A549 (cell line): ENCODE measurements around the gene C10orf90. TPM values are rescaled to one million over a fixed set of nuclear protein-coding genes. Genes with fewer than 3 reads are reported as not detected.

ENCODE experiments used
- ATAC-seq, 2 experiments: fragments of 200-7000 bp in 1 of 2; fragments of >200 bp in 1 of 2; cut with Nextera tagmentation in 1 of 2; cut with Tn5 transposase in 1 of 2; 3 replicates each; pipeline versions ENCODE4 v1.8.0 to v1.9.1; 2018 to 2020; ENCODE audit warnings: mild to moderate bottlenecking in 1 of 2, moderate library complexity in 1 of 2
- CTCF ChIA-PET: fragments of 300-600 bp; sonication (Branson Sonifier 250); formaldehyde crosslinking; extraction: SDS; loops from one replicate; lab custom pipeline; 2021; ENCODE audit warnings: antibody characterized with exemption, inconsistent platforms; lab: Yijun Ruan, JAX
- POLR2A ChIA-PET: fragments of 350-600 bp; formaldehyde crosslinking; extraction: SDS; loops from one replicate; lab custom pipeline; 2021; ENCODE audit warnings: antibody characterized with exemption, inconsistent platforms; lab: Yijun Ruan, JAX
- DNase-seq, 2 experiments: peaks; one replicate each; pipeline versions ENCODE4 v3.0.0 to v3.0.0-alpha.2; 2011 to 2016; ENCODE audit warnings: low read depth in 1 of 2, low spot score in 1 of 2
- FAIRE-seq: peaks from 2 replicates; lab custom pipeline; 2011; peaks lifted over from hg19 to GRCh38; lab: Jason Lieb, UNC
- H3K27ac ChIP-seq, 2 experiments: fragments of >200 bp; sonication (Bioruptor Twin); formaldehyde crosslinking; 3 replicates each; pipeline ENCODE4 v1.5.1; 2016 to 2017
- H3K4me1 ChIP-seq: fragments of >200 bp; sonication (Bioruptor Twin); formaldehyde crosslinking; 3 replicates; pipeline ENCODE4 v1.6.1; 2016
- H3K4me2 ChIP-seq: fragments of >200 bp; sonication (Bioruptor Twin); formaldehyde crosslinking; 3 replicates; pipeline ENCODE4 v1.6.1; 2016
- H3K4me3 ChIP-seq: fragments of >200 bp; sonication (Bioruptor Twin); formaldehyde crosslinking; 3 replicates; pipeline ENCODE4 v1.5.1; 2016
- H3K9me3 ChIP-seq: fragments of >200 bp; sonication (Bioruptor Twin); formaldehyde crosslinking; 3 replicates; pipeline ENCODE4 v1.6.1; 2016
- ATOH8 ChIP-seq: fragments of 250-450 bp; sonication (Bioruptor Pico); IDR thresholded peaks from 2 replicates; pipeline ENCODE4 v1.5.0; 2020; ENCODE audit warnings: low read depth, mild to moderate bottlenecking, moderate library complexity
- BHLHE40 ChIP-seq: IDR thresholded peaks from 2 replicates; pipeline ENCODE4 v1.6.1; 2012; ENCODE audit warnings: low read depth, low read length, inconsistent platforms
- CBX2 ChIP-seq: fragments of 200-600 bp; sonication (generic); IDR thresholded peaks from 2 replicates; pipeline ENCODE4 v1.6.1; 2016; ENCODE audit warnings: low read depth, mild to moderate bottlenecking, borderline replicate concordance
- CHD4 ChIP-seq: fragments of 200-600 bp; sonication (generic); IDR thresholded peaks from 2 replicates; pipeline ENCODE4 v1.6.1; 2016; ENCODE audit warnings: antibody characterized with exemption, mild to moderate bottlenecking, borderline replicate concordance
- E2F6 ChIP-seq: IDR thresholded peaks from 2 replicates; pipeline ENCODE4 v1.6.1; 2012; ENCODE audit warnings: low read depth, borderline replicate concordance
- EHF ChIP-seq: fragments of 250-450 bp; sonication (Bioruptor Pico); IDR thresholded peaks from 2 replicates; pipeline ENCODE4 v1.5.0; 2020; ENCODE audit warnings: mild to moderate bottlenecking
- EHMT2 ChIP-seq: fragments of 200-600 bp; sonication (generic); IDR thresholded peaks from 2 replicates; pipeline ENCODE4 v1.6.1; 2016; ENCODE audit warnings: antibody characterized with exemption, low read depth, mild to moderate bottlenecking, moderate library complexity
- ELK1 ChIP-seq: fragments of 150-350 bp; IDR thresholded peaks from 2 replicates; pipeline ENCODE4 v1.6.1; 2014; ENCODE audit warnings: low read depth, mild to moderate bottlenecking, low read length
- FOSL2 ChIP-seq, 2 experiments: fragments of 450-650 bp in 1 of 2; fragments of >200 bp in 1 of 2; sonication (Bioruptor Twin) in 1 of 2; formaldehyde crosslinking; IDR thresholded peaks; 2 replicates each; pipeline versions ENCODE4 v1.5.0 to v1.6.1; 2016 to 2020; ENCODE audit warnings: mild to moderate bottlenecking in 1 of 2, moderate library complexity in 1 of 2
- FOXS1 ChIP-seq: fragments of 250-450 bp; sonication (Bioruptor Pico); IDR thresholded peaks from 2 replicates; pipeline ENCODE4 v1.5.0; 2020; ENCODE audit warnings: mild to moderate bottlenecking, moderate library complexity
- GATA3 ChIP-seq: IDR thresholded peaks from 2 replicates; pipeline ENCODE4 v1.6.1; 2012; ENCODE audit warnings: borderline replicate concordance
- HES2 ChIP-seq: fragments of >200 bp; sonication (Bioruptor Twin); formaldehyde crosslinking; IDR thresholded peaks from 2 replicates; pipeline ENCODE4 v1.6.1; 2016
- HEYL ChIP-seq: fragments of 250-450 bp; sonication (Bioruptor Pico); IDR thresholded peaks from 2 replicates; pipeline ENCODE4 v1.8.0; 2021; ENCODE audit warnings: mild to moderate bottlenecking, moderate library complexity
- HOXA7 ChIP-seq: fragments of 250-450 bp; sonication (Bioruptor Pico); IDR thresholded peaks from 2 replicates; pipeline ENCODE4 v1.5.0; 2020; ENCODE audit warnings: mild to moderate bottlenecking, moderate library complexity
- JUNB ChIP-seq: fragments of >200 bp; sonication (Bioruptor Twin); formaldehyde crosslinking; IDR thresholded peaks from 2 replicates; pipeline ENCODE4 v1.6.1; 2016
- KDM1A ChIP-seq: fragments of 200-600 bp; sonication (generic); IDR thresholded peaks from 2 replicates; pipeline ENCODE4 v1.6.1; 2016; ENCODE audit warnings: low read depth, mild to moderate bottlenecking
- MAX ChIP-seq: IDR thresholded peaks from 2 replicates; pipeline ENCODE4 v1.6.1; 2012
- MYC ChIP-seq: IDR thresholded peaks from 2 replicates; pipeline ENCODE4 v1.6.1; 2012; ENCODE audit warnings: mild to moderate bottlenecking, inconsistent platforms, low read length, improper control_type of control experiment, borderline replicate concordance
- NR3C1 ChIP-seq: fragments of >200 bp; sonication (Bioruptor Twin); formaldehyde crosslinking; IDR thresholded peaks from 3 replicates; pipeline ENCODE4 v1.6.1; 2017
- PHF8 ChIP-seq: fragments of 200-600 bp; sonication (generic); IDR thresholded peaks from 2 replicates; pipeline ENCODE4 v1.6.1; 2016; ENCODE audit warnings: low read depth, mild to moderate bottlenecking, antibody characterized with exemption, moderate library complexity, borderline replicate concordance
- POLR2AphosphoS2 ChIP-seq: conservative IDR thresholded peaks from 2 replicates; pipeline ENCODE4 v1.6.1; 2012; ENCODE audit warnings: low read length, improper control_type of control experiment, inconsistent platforms
- RCOR1 ChIP-seq: fragments of 150-350 bp; IDR thresholded peaks from 2 replicates; pipeline ENCODE4 v1.6.1; 2014; ENCODE audit warnings: antibody characterized with exemption, low read length, low read depth
- RNF2 ChIP-seq: fragments of 200-600 bp; sonication (generic); IDR thresholded peaks from 2 replicates; pipeline ENCODE4 v1.6.1; 2016; ENCODE audit warnings: low read depth, mild to moderate bottlenecking, antibody characterized with exemption, moderate library complexity, borderline replicate concordance
- ZC3H11A ChIP-seq: fragments of 450-650 bp; IDR thresholded peaks from 2 replicates; pipeline ENCODE4 v1.6.1; 2014; ENCODE audit warnings: antibody characterized with exemption, mild to moderate bottlenecking
- ZFP36 ChIP-seq: fragments of 450-650 bp; IDR thresholded peaks from 2 replicates; pipeline ENCODE4 v1.6.1; 2014; ENCODE audit warnings: borderline replicate concordance; ENCODE audit not compliant: partially characterized antibody
- WGBS: methylation state at CpG from one replicate; pipeline ENCODE4 v1.1.6; 2017; ENCODE audit errors: missing lambda C conversion rate; 5-methylcytosine and 5-hydroxymethylcytosine counted together
- polyA plus RNA-seq, 4 experiments: library from polyadenylated mRNA; depleted of rRNA in 3 of 4; stranded (reverse); fragments of >200 nt; fragmentation: RNase III in 1 of 4; extraction: RNeasy Plus Mini Kit Qiagen cat#74134 plus additional on column Dnase treatment in 1 of 4; gene quantifications; 2 replicates in 3 of 4; 3 replicates in 1 of 4; pipeline ENCODE4 v1.2.3, GENCODE V29; 2011 to 2017

Gene C10orf90
- polyA plus RNA-seq, 2 of the 4 experiments (the other 2 are of a cell fraction) = 0.70 to 2.0 TPM

GRCh38 chr10:126491476-126491875, 179.0 kb downstream of the C10orf90 start:
- CTCF ChIA-PET = no interaction called here
- Histone ChIP-seq H3K9me3 (peaks cover 15% of the 10 kb centered on the region; the same call in 2 of the 3 replicates), H3K4me3 (no peak overlapping the region), H3K4me2 (no peak overlapping the region), H3K27ac (no peak overlapping the region), H3K4me1 (no peaks in the 10 kb centered on the region)
- DNase-seq (no peak), FAIRE-seq (no peak), ATAC-seq (no peak)
- TF ChIP-seq FOSL2 (IDR thresholded peaks at IDR 0.05) (no peak), FOSL2 (CRISPR knock-in tag; IDR thresholded peaks at IDR 0.05) (no peak), CBX2 (no peak), POLR2AphosphoS2 (no peak), KDM1A (no peak), ZFP36 (no peak), FOXS1 (CRISPR knock-in tag) (no peak), GATA3 (no peak), BHLHE40 (no peak), HOXA7 (CRISPR knock-in tag) (no peak), ELK1 (no peak), ZC3H11A (no peak), ATOH8 (CRISPR knock-in tag) (no peak)
- POLR2A ChIA-PET = no interaction called here
- WGBS = 63% methylated on average over 7 of the region's 7 CpGs

- FAIRE-seq (no peak), DNase-seq (no peak), ATAC-seq (no peak)
Measured at GRCh38 chr10:126481181-126481580, 189.3 kb downstream of the C10orf90 start.

GRCh38 chr10:126480648-126481047, 189.8 kb downstream of the C10orf90 start:
- no peak for FAIRE-seq
- CTCF ChIA-PET = interaction anchor here (1.2 kb wide), 1 partner anchor 93 kb away, joined by 3 read pairs; no protein-coding TSS in a partner anchor

More at GRCh38 chr10:126481181-126481580, 189.3 kb downstream of the C10orf90 start:
- no peak for TF ChIP-seq KDM1A
- no peak for TF ChIP-seq FOSL2 (IDR thresholded peaks at IDR 0.05)
- TF ChIP-seq FOSL2 (CRISPR knock-in tag; IDR thresholded peaks at IDR 0.05) = 0 out of 2 replicates have a peak, but pooled peaks have one; percentile 20
- WGBS = 0% methylated on average over 1 of the region's 1 CpG
- POLR2A ChIA-PET = no interaction called here
- no peaks in the 10 kb centered on the region for H3K4me1 ChIP-seq
- no peak overlapping the region for H3K4me3 ChIP-seq
- no peaks in the 10 kb centered on the region for H3K9me3 ChIP-seq
- CTCF ChIA-PET = interaction anchor here (0.7 to 1.2 kb wide), 2 partner anchors 94 to 491 kb away, joined by 3 read pairs; no protein-coding TSS in a partner anchor
- H3K4me2 ChIP-seq = no peak overlapping the region
- no peak overlapping the region for H3K27ac ChIP-seq

More at GRCh38 chr10:126480648-126481047, 189.8 kb downstream of the C10orf90 start:
- Histone ChIP-seq H3K4me2 (no peak overlapping the region), H3K4me1 (no peaks in the 10 kb centered on the region), H3K4me3 (no peak overlapping the region), H3K27ac (no peak overlapping the region), H3K9me3 (no peaks in the 10 kb centered on the region)
- WGBS = 52% methylated on average over 3 of the region's 3 CpGs
- DNase-seq (no peak), ATAC-seq (no peak)
- no peak for TF ChIP-seq PHF8
- no peak for TF ChIP-seq CHD4
- no peak for TF ChIP-seq CBX2
- no peak for TF ChIP-seq RNF2
- TF ChIP-seq NR3C1 = no peak
- no peak for TF ChIP-seq FOXS1 (CRISPR knock-in tag)
- no peak for TF ChIP-seq POLR2AphosphoS2
- TF ChIP-seq ZFP36 = no peak
- TF ChIP-seq MAX = no peak
- no peak for TF ChIP-seq RCOR1
- no peak for TF ChIP-seq GATA3
- TF ChIP-seq ZC3H11A = no peak
- no peak for TF ChIP-seq HEYL
- no peak for TF ChIP-seq ATOH8 (CRISPR knock-in tag)
- TF ChIP-seq EHMT2 = no peak
- TF ChIP-seq E2F6 = no peak
- TF ChIP-seq EHF = no peak
- no peak for TF ChIP-seq JUNB
- no peak for TF ChIP-seq HES2
- no peak for TF ChIP-seq MYC
- POLR2A ChIA-PET = no interaction called here
